Smooth muscle cell (in vitro differentiated cells): ENCODE results near the gene INO80. TPM values are rescaled to one million over a fixed set of nuclear protein-coding genes. Genes with fewer than 3 reads are reported as not detected.

Experiments
- DNase-seq: peaks from one replicate; lab custom pipeline; 2025; ENCODE audit not compliant: unreplicated experiment; lab: John Stamatoyannopoulos, UW
- H2AFZ ChIP-seq: fragments of 200-600 bp; sonication (generic); 2 replicates; pipeline ENCODE4 v1.6.0; 2016; ENCODE audit warnings: antibody characterized with exemption, low read depth, mild to moderate bottlenecking
- H3F3A ChIP-seq: fragments of 200-600 bp; sonication (generic); 2 replicates; pipeline ENCODE4 v1.6.0; 2017; ENCODE audit warnings: antibody characterized with exemption, low read depth
- H3K27ac ChIP-seq: fragments of 200-600 bp; sonication (generic); 2 replicates; pipeline ENCODE4 v1.5.1; 2016; ENCODE audit warnings: low read depth, mild to moderate bottlenecking
- H3K27me3 ChIP-seq: fragments of 200-600 bp; sonication (generic); 2 replicates; pipeline ENCODE4 v1.6.1; 2016; ENCODE audit warnings: low read depth, mild to moderate bottlenecking
- H3K36me3 ChIP-seq: fragments of 200-600 bp; sonication (generic); 2 replicates; pipeline ENCODE4 v1.5.1; 2016; ENCODE audit warnings: low read depth
- H3K4me1 ChIP-seq: fragments of 200-600 bp; sonication (generic); 2 replicates; pipeline ENCODE4 v1.5.1; 2016; ENCODE audit warnings: low read depth
- H3K4me2 ChIP-seq: fragments of 200-600 bp; sonication (generic); 2 replicates; pipeline ENCODE4 v1.6.0; 2016; ENCODE audit warnings: mild to moderate bottlenecking
- H3K4me3 ChIP-seq: fragments of 200-600 bp; sonication (generic); 2 replicates; pipeline ENCODE4 v1.5.1; 2016; ENCODE audit warnings: mild to moderate bottlenecking
- H3K79me2 ChIP-seq: fragments of 200-600 bp; sonication (generic); 2 replicates; pipeline ENCODE4 v1.6.0; 2016; ENCODE audit warnings: low read depth, mild to moderate bottlenecking
- H3K9ac ChIP-seq: fragments of 200-600 bp; sonication (generic); 2 replicates; pipeline ENCODE4 v1.6.0; 2016; ENCODE audit warnings: low read depth
- H3K9me3 ChIP-seq: fragments of 200-600 bp; sonication (generic); replicated peaks from 2 replicates; pipeline ENCODE4 v1.5.1; 2016; ENCODE audit warnings: low read depth
- H4K20me1 ChIP-seq: fragments of 200-600 bp; sonication (generic); 2 replicates; pipeline ENCODE4 v1.6.0; 2016; ENCODE audit warnings: low read depth
- WGBS: methylation state at CpG from one replicate; pipeline ENCODE4 v1.1.7; 2016; ENCODE audit warnings: low lambda C conversion rate; 5-methylcytosine and 5-hydroxymethylcytosine counted together
- polyA plus RNA-seq: library from polyadenylated mRNA; unstranded; fragments of >200 nt; fragmentation: Nextera tagmentation; extraction: Ambion mirVana; gene quantifications from 2 replicates; pipeline ENCODE4 v1.2.1, GENCODE V29; 2016
- total RNA-seq: library from RNA; depleted of rRNA; stranded (reverse); fragments of >200 nt; gene quantifications from 2 replicates; pipeline ENCODE4 v1.2.3, GENCODE V29; 2014
- TF ChIP-seq, protein P1 (sequence below): fragments of 200-600 bp; sonication (generic); IDR thresholded peaks from 2 replicates; pipeline ENCODE4 v1.5.1; 2017; ENCODE audit warnings: borderline replicate concordance, mild to moderate bottlenecking, antibody characterized with exemption; ENCODE audit not compliant: insufficient read depth, poor library complexity, severe bottlenecking

INO80 gene
- total and polyA plus RNA-seq, 2 experiments from 2014 or later, result 4.4 to 8.3 TPM

DNA sequence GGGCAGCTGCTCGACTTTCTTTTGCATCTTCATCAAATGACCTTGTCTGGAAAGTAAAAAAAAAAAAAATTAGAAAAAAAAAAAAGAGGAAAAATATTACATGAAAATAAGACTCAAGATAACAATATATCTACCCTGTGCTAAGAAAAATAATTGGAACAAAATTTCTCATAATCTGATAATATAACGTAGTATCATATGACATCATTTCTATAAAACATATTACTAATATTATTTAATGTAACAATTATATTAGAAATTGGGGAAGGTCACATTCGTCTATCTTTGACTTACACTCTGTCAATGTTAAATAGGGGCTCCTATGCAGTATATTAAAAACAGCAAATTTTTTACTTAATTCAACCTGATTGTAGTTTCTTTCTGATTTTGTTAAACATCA is 44.1 kb downstream of the INO80 start:
- Histone ChIP-seq H3K9ac (no peak overlapping the region), H3K4me1 (no peaks in the 10 kb centered on the region), H2AFZ (no peak overlapping the region), H3K9me3 (no peaks in the 10 kb centered on the region), H3K79me2 (no peaks in the 10 kb centered on the region), H3F3A (no peaks in the 10 kb centered on the region), H3K4me3 (no peak overlapping the region), H3K27me3 (no peaks in the 10 kb centered on the region), H3K36me3 (peaks cover 47% of the 10 kb centered on the region), H3K27ac (no peak overlapping the region), H3K4me2 (no peak overlapping the region), H4K20me1 (no peaks in the 10 kb centered on the region)
- no peak for DNase-seq
- WGBS, result 95% methylated on average over 3 of the region's 3 CpGs
- TF ChIP-seq, protein P1, sequence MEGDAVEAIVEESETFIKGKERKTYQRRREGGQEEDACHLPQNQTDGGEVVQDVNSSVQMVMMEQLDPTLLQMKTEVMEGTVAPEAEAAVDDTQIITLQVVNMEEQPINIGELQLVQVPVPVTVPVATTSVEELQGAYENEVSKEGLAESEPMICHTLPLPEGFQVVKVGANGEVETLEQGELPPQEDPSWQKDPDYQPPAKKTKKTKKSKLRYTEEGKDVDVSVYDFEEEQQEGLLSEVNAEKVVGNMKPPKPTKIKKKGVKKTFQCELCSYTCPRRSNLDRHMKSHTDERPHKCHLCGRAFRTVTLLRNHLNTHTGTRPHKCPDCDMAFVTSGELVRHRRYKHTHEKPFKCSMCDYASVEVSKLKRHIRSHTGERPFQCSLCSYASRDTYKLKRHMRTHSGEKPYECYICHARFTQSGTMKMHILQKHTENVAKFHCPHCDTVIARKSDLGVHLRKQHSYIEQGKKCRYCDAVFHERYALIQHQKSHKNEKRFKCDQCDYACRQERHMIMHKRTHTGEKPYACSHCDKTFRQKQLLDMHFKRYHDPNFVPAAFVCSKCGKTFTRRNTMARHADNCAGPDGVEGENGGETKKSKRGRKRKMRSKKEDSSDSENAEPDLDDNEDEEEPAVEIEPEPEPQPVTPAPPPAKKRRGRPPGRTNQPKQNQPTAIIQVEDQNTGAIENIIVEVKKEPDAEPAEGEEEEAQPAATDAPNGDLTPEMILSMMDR, result no peak

DNA sequence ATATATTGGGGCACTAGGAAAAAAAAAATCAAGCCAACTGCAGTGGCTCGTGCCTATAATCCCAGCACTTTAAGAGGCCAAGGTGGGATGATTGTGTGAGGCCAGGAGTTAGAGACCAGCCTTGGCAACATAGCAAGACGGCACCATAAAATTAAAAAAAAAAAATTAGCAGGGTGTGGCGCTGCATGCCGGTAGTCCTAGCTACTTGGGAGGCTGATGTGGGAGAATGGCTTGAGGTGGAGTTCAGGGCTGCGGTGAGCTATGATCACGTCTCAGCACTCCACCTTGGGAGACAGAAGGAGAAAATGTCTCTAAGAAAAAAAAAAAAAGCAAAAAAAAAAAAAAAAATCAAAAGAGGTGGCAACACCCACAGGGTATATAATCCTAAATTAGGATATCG is 49.6 kb downstream of the INO80 start:
- no peaks in the 10 kb centered on the region for H3K27me3 ChIP-seq
- no peaks in the 10 kb centered on the region for H4K20me1 ChIP-seq
- no peaks in the 10 kb centered on the region for H3K79me2 ChIP-seq
- H3K9ac ChIP-seq, result no peak overlapping the region
- no peak overlapping the region for H3K27ac ChIP-seq
- TF ChIP-seq, protein P1, result no peak
- H3F3A ChIP-seq, result no peaks in the 10 kb centered on the region
- 98% methylated on average over 7 of the region's 7 CpGs for WGBS
- H2AFZ ChIP-seq, result no peak overlapping the region
- H3K9me3 ChIP-seq, result peaks cover 18% of the 10 kb centered on the region
- no peak overlapping the region for H3K4me3 ChIP-seq
- no peak for DNase-seq
- peaks cover 58% of the 10 kb centered on the region for H3K36me3 ChIP-seq
- no peak overlapping the region for H3K4me2 ChIP-seq
- no peaks in the 10 kb centered on the region for H3K4me1 ChIP-seq

GRCh38 chr15:41061667-41062066 is 54.4 kb downstream of the INO80 start:
- WGBS, result 100% methylated on average over 2 of the region's 2 CpGs
- H3K4me1 ChIP-seq, result no peaks in the 10 kb centered on the region
- DNase-seq, result no peak
- H4K20me1 ChIP-seq, result no peaks in the 10 kb centered on the region
- H3K9ac ChIP-seq, result no peak overlapping the region
- no peaks in the 10 kb centered on the region for H3K79me2 ChIP-seq
- H3K9me3 ChIP-seq, result peaks cover 18% of the 10 kb centered on the region
- no peaks in the 10 kb centered on the region for H3F3A ChIP-seq
- no peak overlapping the region for H3K27ac ChIP-seq
- H3K36me3 ChIP-seq, result peaks cover 64% of the 10 kb centered on the region
- no peak overlapping the region for H2AFZ ChIP-seq
- no peaks in the 10 kb centered on the region for H3K27me3 ChIP-seq
- no peak overlapping the region for H3K4me2 ChIP-seq
- no peak overlapping the region for H3K4me3 ChIP-seq
- TF ChIP-seq, protein P1, result no peak

DNA sequence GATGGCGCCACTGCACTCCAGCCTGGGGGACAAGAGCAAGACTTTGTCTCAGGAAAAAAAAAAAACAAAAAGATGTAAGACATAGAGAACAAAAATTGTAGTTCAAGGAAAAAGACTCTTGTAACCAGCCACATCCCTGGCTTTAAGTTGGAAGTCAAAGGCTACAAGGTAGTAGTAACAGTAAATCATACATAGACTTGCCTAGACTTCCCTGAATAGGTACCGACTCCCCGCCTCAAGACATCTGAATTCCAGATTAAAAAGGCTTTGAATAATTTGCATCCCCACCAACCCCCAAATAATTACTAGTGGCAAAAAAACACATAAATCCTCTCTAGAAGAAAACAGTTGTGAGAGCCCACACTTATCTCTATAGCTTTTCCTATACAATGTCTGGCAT is 55.6 kb downstream of the INO80 start:
- no peaks in the 10 kb centered on the region for H3F3A ChIP-seq
- DNase-seq, result no peak
- 98% methylated on average over 3 of the region's 3 CpGs for WGBS
- peaks cover 67% of the 10 kb centered on the region for H3K36me3 ChIP-seq
- H3K4me2 ChIP-seq, result no peak overlapping the region
- H3K27me3 ChIP-seq, result no peaks in the 10 kb centered on the region
- H3K27ac ChIP-seq, result no peak overlapping the region
- TF ChIP-seq, protein P1, result no peak
- H3K4me1 ChIP-seq, result no peaks in the 10 kb centered on the region
- no peak overlapping the region for H3K4me3 ChIP-seq
- no peaks in the 10 kb centered on the region for H3K79me2 ChIP-seq
- no peak overlapping the region for H2AFZ ChIP-seq
- peaks cover 18% of the 10 kb centered on the region for H3K9me3 ChIP-seq
- no peaks in the 10 kb centered on the region for H4K20me1 ChIP-seq
- no peak overlapping the region for H3K9ac ChIP-seq
